Subcutaneous abdominal adipose tissue (tissue), 5 donors: ENCODE data around the gene SLC7A14.

Experiments
- H3K27ac ChIP-seq: one replicate; pipeline ENCODE4 v1.7.0; 2013; ENCODE audit warnings: low read depth, mild to moderate bottlenecking, inconsistent platforms, low read length, moderate library complexity
- H3K27me3 ChIP-seq, 5 donors: one replicate each; pipeline ENCODE4 v1.7.0; 2013; ENCODE audit warnings: low read length in 5 of 5, inconsistent platforms in 1 of 5; ENCODE audit not compliant: control insufficient read depth in 5 of 5, insufficient read depth in 4 of 5
- H3K36me3 ChIP-seq, 5 donors: one replicate each; pipeline ENCODE4 v1.7.0; 2013; ENCODE audit warnings: low read length in 5 of 5; ENCODE audit not compliant: control insufficient read depth in 5 of 5, insufficient read depth in 5 of 5
- H3K4me1 ChIP-seq, 5 donors: one replicate each; pipeline ENCODE4 v1.7.0; 2013; ENCODE audit warnings: low read length in 5 of 5, mild to moderate bottlenecking in 3 of 5, moderate library complexity in 1 of 5; ENCODE audit not compliant: control insufficient read depth in 5 of 5, insufficient read depth in 5 of 5
- H3K4me3 ChIP-seq, 5 donors: one replicate each; pipeline ENCODE4 v1.7.0; 2013; ENCODE audit warnings: low read length in 5 of 5, low read depth in 1 of 5
- H3K9ac ChIP-seq, 5 donors: one replicate each; pipeline ENCODE4 v1.7.0; 2013; ENCODE audit warnings: low read length in 5 of 5, mild to moderate bottlenecking in 4 of 5, moderate library complexity in 3 of 5
- H3K9me3 ChIP-seq, 5 donors: one replicate each; pipeline ENCODE4 v1.7.0; 2013; ENCODE audit warnings: low read length in 5 of 5; ENCODE audit not compliant: control insufficient read depth in 5 of 5
- donor health status: healthy.
- donor health status: healthy.
- donor health status: healthy.
- donor health status: healthy.
- donor health status: healthy.

SLC7A14 gene

GRCh38 chr3:170418422-170419398, 167.2 kb downstream of the SLC7A14 start, which contains the start of gene CLDN11:
TSS of gene CLDN11 (plus strand) at chr3:170418868. CDS start at chr3:170419067, 199 bp downstream.
- H3K9me3 ChIP-seq: no peaks in the 10 kb centered on the region
- H3K9ac ChIP-seq: peak within 1 kb of the TSS in 2 of 5 donors; percentile 30 to 43
- no peak within 1 kb of the TSS for H3K27ac ChIP-seq
- peaks cover 0 to 37% (median 33%) of the 10 kb centered on the region in 5 donors for H3K4me1 ChIP-seq
- peak within 1 kb of the TSS; percentile 57 to 73 (median 65) for H3K4me3 ChIP-seq
- H3K27me3 ChIP-seq: peaks cover 7 to 25% (median 13%) of the 10 kb centered on the region in 5 donors
- no peaks in the 10 kb centered on the region for H3K36me3 ChIP-seq

DNA sequence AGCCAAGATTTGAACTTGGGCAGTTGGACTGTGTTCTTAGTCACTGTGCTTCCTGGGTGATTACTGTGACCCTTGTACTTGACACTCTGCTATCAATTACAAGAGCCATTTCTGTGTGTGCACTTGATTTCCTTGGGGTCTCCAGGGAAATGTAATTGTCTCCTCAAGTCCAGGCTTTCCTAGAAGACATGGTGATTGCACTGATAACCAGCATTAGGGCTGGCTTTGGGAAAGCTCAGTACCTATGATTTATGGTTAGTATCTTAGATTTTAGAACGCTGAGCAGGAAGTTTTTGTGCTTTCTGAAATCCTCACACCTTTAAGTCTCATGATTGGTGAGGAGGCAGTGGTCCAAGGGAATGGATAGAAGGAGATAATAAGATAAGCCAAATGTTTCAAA, 168.8 kb downstream of the SLC7A14 start:
- H3K4me3 ChIP-seq: no peak overlapping the region
- H3K9ac ChIP-seq: no peak overlapping the region
- peaks cover 0 to 37% (median 33%) of the 10 kb centered on the region in 5 donors for H3K4me1 ChIP-seq
- no peaks in the 10 kb centered on the region for H3K9me3 ChIP-seq
- no peak overlapping the region for H3K27ac ChIP-seq
- H3K36me3 ChIP-seq: no peaks in the 10 kb centered on the region
- H3K27me3 ChIP-seq: peaks cover 7 to 25% (median 13%) of the 10 kb centered on the region in 5 donors

DNA sequence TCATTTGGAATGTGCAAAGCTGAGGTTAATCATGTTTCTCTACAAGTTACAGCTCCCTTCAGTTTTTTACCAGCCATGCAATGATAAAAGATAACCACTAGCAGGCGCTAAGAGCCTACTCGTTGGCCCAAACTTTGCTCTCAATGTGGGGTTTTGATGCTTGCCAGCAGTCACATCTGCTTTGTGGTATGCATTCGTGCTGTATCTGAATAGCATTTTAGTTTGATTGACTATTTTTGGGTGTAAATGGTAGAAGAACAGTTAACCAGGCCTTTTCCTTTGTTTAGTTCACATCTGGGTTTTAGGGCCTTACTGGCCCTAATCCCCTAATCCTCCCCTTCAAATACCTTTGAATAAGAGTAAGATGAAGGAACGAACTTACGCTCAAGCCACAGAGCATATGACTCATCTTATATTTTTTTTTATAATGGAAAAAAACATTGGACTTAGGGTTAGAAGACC, 171.6 kb downstream of the SLC7A14 start:
- H3K36me3 ChIP-seq: no peaks in the 10 kb centered on the region
- peaks cover 7 to 17% (median 10%) of the 10 kb centered on the region in 5 donors for H3K27me3 ChIP-seq
- H3K9ac ChIP-seq: no peak overlapping the region
- H3K4me1 ChIP-seq: peaks cover 0 to 12% (median 12%) of the 10 kb centered on the region in 5 donors
- no peaks in the 10 kb centered on the region for H3K9me3 ChIP-seq
- no peak overlapping the region for H3K27ac ChIP-seq
- H3K4me3 ChIP-seq: no peak overlapping the region

DNA sequence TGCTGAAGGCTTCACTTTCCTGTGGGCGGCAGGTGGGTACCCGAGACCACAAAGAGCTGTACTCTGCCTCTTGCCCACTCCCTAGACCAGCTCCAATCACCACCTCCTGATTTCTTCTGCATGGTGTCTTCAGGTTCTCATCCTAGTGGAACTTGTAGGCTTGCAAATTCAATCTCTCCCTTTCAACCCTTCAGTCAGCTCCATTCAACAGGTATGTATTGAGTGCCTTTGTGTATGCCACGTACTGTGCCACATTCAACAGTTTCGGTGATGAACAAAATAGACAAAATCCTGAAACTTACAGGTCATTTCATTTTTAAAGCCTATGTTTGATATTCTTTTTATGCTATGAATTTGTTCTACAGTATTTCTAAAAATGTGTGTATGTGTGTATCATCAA, 172.6 kb downstream of the SLC7A14 start:
- H3K9me3 ChIP-seq: no peaks in the 10 kb centered on the region

DNA sequence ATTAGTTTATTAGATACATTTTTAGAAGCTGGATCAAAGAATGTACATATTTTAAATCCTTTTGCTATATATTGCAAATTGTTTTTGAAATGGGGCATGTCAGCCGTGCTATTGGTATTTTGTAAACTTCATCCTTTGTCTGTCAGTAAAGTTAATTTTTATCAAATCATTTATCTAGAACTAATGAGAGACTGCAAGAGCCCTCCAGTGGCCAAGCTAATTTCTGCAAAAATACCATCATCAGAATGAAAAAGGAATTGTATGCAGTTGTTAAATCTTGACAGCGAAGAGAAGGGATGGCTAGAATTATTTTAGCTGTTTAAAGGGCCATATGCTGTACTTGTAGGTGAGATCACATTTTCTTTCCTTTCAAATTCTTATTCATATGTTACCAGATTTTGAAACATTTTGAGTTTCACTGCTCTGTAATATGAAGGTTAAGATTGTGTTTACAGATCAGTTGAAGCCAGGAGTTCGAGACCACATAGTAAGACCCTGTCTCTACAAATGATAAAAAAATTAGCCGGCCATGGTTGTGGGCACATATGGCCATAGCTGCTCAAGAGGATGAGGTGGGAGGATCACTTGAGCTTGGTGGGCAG, 175.3 kb downstream of the SLC7A14 start:
- H3K27ac ChIP-seq: no peak overlapping the region
- H3K36me3 ChIP-seq: no peaks in the 10 kb centered on the region
- H3K27me3 ChIP-seq: no peaks in the 10 kb centered on the region
- H3K9me3 ChIP-seq: no peaks in the 10 kb centered on the region
- no peak overlapping the region for H3K9ac ChIP-seq
- H3K4me1 ChIP-seq: no peaks in the 10 kb centered on the region
- H3K4me3 ChIP-seq: no peak overlapping the region

More for the DNA sequence above, 172.6 kb downstream of the SLC7A14 start:
- Histone ChIP-seq H3K36me3 (no peaks in the 10 kb centered on the region), H3K9ac (no peak overlapping the region), H3K4me1 (peaks cover 0 to 4% (median 3%) of the 10 kb centered on the region in 5 donors), H3K27ac (no peak overlapping the region), H3K4me3 (no peak overlapping the region), H3K27me3 (peaks cover 0 to 8% (median 6%) of the 10 kb centered on the region in 5 donors)
